Omental fat pad (tissue), 4 donors: ENCODE data around the gene GPR21. TPM values are rescaled to one million over a fixed set of nuclear protein-coding genes. Genes with fewer than 3 reads are reported as not detected.

ENCODE experiments used
- ATAC-seq: fragments of 150-250 bp; one replicate; pipeline ENCODE4 v1.9.1; 2016; ENCODE audit warnings: mild to moderate bottlenecking, moderate library complexity; ENCODE audit not compliant: low FRiP score
- DNase-seq: peaks from one replicate; pipeline ENCODE4 v3.0.0-alpha.2; 2019; ENCODE audit warnings: low spot score
- CTCF ChIP-seq, 3 donors: fragments of 450-650 bp; IDR thresholded peaks; one replicate each; pipeline ENCODE4 v1.5.1; 2016 to 2017; ENCODE audit warnings: antibody characterized with exemption in 3 of 3, mild to moderate bottlenecking in 3 of 3, moderate library complexity in 2 of 3
- total RNA-seq, 4 donors: library from RNA; depleted of rRNA; stranded (reverse); fragments of >200 nt; gene quantifications; one replicate each; pipeline ENCODE4 v1.1.0, GENCODE V29; 2016

Gene GPR21
- total RNA-seq, 4 donors from 2014 or later = 1.7 to 2.3 TPM; not detected in 2

GRCh38 chr9:123028973-123029372 is 4.5 kb upstream of the GPR21 start:
- TF ChIP-seq CTCF (IDR thresholded peaks at IDR 0.05) = no peak
- ATAC-seq (no peak), DNase-seq (no peak)

GRCh38 chr9:123031963-123032362 is 1.5 kb upstream of the GPR21 start:
- DNase-seq (no peak), ATAC-seq (no peak)
- TF ChIP-seq CTCF (IDR thresholded peaks at IDR 0.05) = no peak

- peak; percentile 46 for ATAC-seq
- DNase-seq = no peak
- TF ChIP-seq CTCF (IDR thresholded peaks at IDR 0.05) = no peak
Observed at GRCh38 chr9:123033864-123034601, 566 bp downstream of the GPR21 start.

- ATAC-seq (no peak), DNase-seq (no peak)
- no peak for TF ChIP-seq CTCF (IDR thresholded peaks at IDR 0.05)
Observed at GRCh38 chr9:123034881-123035510, 1.5 kb downstream of the GPR21 start.

GRCh38 chr9:123035791-123036190 is 2.3 kb downstream of the GPR21 start:
- ATAC-seq = no peak
- no peak for DNase-seq
- TF ChIP-seq CTCF (IDR thresholded peaks at IDR 0.05) = no peak

- ATAC-seq = no peak
- no peak for TF ChIP-seq CTCF (IDR thresholded peaks at IDR 0.05)
- DNase-seq = no peak
Observed at GRCh38 chr9:123036893-123037545, 3.6 kb downstream of the GPR21 start.
